ENCODE data around the gene LYPD6.

The LYPD6 gene

DNA sequence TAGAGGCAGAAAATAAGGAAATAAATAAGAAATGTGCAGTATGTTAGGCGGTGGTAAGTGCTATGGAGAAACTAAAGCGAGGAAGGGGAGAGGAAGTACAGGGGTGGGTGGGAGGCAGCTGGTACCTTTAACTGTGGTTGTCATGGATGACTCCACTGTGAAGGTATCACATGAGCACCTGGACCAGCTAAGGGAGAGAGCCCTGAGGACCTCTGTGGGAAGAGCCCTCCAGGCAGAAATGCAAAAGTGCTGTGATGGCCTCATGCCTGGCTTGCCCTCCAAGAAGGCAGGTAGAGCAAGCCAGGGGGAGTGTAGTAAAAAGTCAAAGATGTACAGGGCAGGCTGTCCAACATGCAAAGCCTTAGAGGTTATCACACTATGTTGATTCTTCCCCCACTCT, 17.9 kb downstream of the LYPD6 start:
- no peak for DNase-seq (ENCODE audit: low spot score)

- DNase-seq (ENCODE audit: low spot score): no peak
These were observed 23.0 kb downstream of the LYPD6 start for GRCh38 chr2:149353421-149353820.

DNA sequence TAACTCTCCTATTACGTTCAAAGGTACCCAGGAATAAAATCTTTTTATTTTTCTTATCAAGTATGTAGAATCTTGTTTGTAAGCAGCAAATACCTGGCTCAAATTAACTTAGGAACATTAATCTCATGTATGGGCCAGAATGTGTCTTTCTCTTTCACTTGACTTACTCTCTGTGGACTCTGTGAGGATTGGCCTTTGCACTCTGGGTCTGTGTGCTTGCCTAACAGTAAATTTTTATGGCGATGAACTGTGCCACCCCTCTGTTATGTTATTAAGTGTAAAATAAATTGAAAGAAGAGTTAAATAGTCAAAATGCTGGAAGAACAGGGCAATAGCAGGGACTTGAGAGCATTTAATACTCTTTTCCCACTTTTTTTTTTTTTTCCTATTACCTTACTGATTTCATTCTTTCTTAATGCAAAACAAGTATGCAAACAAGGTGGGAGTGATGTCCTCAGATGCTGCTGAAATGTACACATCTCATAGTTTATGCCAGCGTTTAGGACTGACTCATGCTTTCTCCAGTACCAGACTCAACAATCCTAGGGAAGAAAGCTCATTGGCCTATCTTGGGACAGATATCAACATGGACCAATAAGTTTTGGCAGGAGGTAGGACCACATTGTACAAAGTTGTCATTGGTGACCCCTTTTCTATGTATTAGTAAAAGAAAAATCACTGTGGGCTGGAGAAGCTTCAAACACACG, 25.5 kb downstream of the LYPD6 start:
- no peak for DNase-seq (ENCODE audit: low spot score)

GRCh38 chr2:149357058-149357457, 26.7 kb downstream of the LYPD6 start:
- no peak for DNase-seq (ENCODE audit: low spot score)

DNA sequence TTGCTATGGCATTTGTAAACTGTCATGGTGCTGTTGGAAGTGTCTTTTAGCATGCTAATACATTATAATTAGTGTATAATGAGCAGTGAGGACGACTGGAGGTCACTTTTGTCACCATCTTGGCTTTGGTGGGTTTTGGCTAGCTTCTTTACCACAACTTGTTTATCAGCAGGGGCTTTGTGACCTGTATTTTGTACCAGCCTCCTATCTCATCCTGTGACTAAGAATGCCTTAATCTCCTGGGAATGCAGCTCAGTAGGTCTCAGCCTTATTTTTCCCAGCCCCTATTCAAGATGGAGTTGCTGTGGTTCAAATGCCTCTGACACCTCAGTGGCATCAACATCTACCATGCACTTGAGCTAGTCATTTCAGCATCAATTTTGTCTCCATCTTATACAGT, 29.7 kb downstream of the LYPD6 start:
- no peak for DNase-seq (ENCODE audit: low spot score)

GRCh38 chr2:149363958-149364357, 33.6 kb downstream of the LYPD6 start:
- no peak for DNase-seq (ENCODE audit: low spot score)

GRCh38 chr2:149364839-149365238, 34.5 kb downstream of the LYPD6 start:
- no peak for DNase-seq (ENCODE audit: low spot score)

DNA sequence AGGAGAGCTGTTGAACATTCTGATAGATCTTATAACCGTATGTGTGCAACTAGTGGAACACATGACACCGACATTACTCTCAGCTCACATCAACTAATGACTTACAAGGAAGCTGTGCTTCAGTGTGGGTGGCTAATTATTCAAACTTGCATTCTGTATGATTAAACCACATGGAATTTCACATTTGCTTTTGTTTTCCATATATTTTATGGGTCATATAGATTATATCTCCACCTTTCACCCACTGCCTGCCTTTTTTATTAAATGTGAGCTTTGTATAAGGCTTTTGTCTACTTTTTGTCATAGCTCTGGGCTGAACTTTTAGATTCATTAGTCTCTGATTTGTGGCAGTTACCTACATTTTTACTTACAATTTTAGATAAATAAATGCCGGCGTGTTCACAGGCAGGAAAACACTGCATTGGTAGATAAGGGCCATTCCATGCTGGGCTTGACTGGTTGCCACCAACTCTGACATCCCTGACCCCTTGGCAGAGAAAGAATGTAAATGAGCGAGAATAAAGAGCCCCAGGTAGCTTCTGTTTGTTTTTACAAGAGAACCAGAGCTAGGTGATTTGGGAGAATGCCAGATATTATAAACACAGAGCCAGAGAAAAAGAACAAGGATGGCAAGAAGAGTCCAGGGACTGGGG, 35.7 kb downstream of the LYPD6 start:
- DNase-seq (ENCODE audit: low spot score): no peak

- no peak for DNase-seq (ENCODE audit: low spot score)
These were observed 39.8 kb downstream of the LYPD6 start for GRCh38 chr2:149370061-149370775.

DNA sequence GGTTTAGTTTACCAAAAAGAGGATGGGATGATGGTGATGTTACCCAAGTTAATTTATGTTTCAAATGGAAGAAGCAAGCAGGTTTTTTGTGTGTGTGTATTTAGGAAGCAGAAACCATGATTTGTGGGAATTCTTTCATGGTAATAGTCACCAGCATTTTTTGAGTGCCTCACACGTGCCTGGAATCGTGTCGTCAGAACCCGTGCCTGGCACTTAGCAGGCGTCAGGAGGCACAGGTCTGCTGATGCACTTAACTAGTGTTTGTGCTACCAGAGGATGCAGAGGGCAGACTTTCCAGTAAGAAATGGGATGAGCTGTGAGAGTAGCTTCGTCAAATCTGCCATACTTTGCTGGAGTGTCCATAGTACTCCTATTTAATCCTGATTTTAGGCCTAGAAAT, 41.1 kb downstream of the LYPD6 start:
- DNase-seq (ENCODE audit: low spot score): no peak

DNA sequence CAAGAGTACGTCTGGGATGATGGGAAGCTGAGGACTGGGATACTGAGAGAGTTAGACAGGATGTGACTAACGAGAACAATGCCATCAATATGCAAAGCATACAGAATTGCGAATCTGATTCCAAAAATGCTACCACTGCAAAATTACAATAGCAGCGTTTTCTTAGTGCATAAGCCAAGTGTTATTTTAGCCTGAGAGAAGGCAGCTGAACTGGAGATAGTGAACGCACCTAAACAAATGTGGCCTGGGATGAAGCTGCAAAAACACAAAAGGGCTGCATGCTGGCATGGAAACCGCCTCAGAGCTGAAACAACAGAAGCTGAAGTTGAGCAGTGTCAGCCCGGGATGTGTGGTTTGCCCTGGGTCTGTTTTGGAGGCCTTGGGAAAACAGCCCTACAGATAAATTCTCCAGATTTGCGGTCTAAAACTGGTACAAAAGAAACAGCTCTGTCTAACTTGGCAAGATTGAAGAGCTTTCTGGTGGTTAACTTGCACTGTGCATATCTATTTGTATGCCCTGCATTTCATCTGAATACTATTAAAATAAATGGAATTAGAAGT, 45.5 kb downstream of the LYPD6 start:
- DNase-seq (ENCODE audit: low spot score): no peak

GRCh38 chr2:149380205-149380604, 49.8 kb downstream of the LYPD6 start:
- no peak for DNase-seq (ENCODE audit: low spot score)

DNA sequence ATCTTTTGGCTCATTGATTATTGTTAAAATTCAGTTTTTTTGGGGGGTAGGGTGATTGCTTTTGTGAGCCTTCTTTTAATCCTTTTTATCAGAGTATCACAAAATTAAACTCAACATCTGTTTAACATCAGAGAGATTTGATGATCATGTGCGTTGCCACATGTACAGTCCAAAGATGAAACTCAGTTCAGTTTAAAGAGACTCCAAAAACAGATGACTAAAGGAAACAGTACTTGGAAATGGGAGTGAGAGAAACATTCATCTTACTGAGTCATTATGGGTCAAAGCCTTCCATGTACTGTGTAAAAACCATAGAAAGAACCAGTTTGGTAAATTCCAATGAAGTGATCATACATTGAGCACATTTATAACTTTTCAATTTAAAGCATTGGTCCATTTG, 53.0 kb downstream of the LYPD6 start:
- no peak for DNase-seq (ENCODE audit: low spot score)

- no peak for DNase-seq (ENCODE audit: low spot score)
These were observed 55.0 kb downstream of the LYPD6 start for GRCh38 chr2:149385350-149385749.

- DNase-seq (ENCODE audit: low spot score): no peak
These were observed 57.0 kb downstream of the LYPD6 start for GRCh38 chr2:149387411-149387810.

GRCh38 chr2:149388120-149388816, 57.9 kb downstream of the LYPD6 start:
- DNase-seq (ENCODE audit: low spot score): no peak

DNA sequence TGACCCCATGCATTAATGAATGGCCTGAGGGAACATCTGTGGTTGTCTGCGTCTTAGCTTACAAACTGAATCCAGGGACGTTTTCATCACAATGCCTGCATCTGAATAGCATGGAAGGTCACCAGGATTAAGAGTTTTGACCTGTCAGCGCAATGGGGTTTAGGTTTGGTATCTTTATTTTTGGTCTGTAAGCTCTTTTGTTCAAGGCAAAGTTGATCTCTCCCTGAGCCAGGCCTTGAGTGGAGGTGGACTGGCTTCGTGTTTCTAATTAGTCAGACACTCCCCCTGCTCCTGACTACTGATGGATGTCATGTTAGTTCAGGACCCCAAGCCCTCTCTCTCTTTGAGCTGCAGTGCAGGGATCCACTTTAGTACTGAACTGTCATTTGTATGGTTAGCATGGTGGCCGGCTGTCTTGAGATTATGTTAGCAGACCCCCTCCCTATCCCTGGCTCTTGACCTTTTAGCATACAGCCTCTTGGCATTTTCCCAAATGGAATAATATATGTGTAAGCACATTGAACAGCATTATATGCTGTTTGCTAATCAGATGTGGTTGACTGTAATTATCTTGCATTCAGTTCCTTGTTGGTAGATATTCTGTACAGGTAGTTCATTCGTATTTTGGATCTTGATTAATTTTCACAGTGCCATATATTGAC, 59.2 kb downstream of the LYPD6 start:
- DNase-seq (ENCODE audit: low spot score): no peak

DNA sequence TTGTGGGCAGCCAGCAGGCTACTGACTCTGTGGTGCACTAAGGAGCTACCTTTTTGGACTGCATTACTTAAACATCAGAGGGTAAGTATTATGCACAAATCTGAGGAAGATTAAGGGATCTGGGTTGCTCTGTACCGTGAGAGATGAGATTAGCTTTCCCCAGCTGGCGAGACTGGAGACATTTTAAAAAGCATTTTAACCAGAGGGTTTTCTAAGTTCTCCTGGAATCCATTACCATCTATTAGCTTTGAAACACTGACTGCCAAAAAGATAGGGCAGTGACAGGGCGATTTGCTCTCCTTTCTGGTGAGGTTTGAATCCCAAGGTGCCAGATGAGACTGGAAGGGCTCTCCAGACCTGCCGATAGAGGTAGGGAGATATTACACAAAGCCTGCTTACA, 63.2 kb downstream of the LYPD6 start:
- DNase-seq (ENCODE audit: low spot score): no peak

- no peak for DNase-seq (ENCODE audit: low spot score)
These were observed 64.5 kb downstream of the LYPD6 start for GRCh38 chr2:149394864-149395263.

GRCh38 chr2:149399934-149400615, 69.7 kb downstream of the LYPD6 start:
- DNase-seq (ENCODE audit: low spot score): no peak

DNA sequence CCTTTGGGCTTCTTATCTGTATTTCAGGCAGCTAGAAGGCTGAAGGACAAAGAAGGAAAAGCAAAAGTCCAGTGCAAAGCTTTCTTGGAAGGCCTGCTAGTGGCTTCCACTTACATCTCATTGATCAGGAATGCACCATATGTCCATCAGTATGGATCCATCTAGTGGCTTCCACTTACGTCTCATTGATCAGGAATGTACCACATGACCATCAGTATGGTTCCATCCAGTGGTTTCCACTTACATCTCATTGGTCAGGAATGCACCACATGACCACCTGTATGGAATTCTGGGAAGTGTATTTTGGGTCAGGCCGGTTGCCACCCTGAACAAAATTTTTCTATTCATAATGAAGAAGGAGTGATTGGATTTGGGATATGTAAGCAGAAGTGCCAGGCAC, 70.6 kb downstream of the LYPD6 start:
- no peak for DNase-seq (ENCODE audit: low spot score)

All from CD4-positive, alpha-beta T cell treated with Interleukin-6 at 100 ng/mL for 8 hours (primary cell).